Measurements from ENCODE around the gene PRKCE.

DNA sequence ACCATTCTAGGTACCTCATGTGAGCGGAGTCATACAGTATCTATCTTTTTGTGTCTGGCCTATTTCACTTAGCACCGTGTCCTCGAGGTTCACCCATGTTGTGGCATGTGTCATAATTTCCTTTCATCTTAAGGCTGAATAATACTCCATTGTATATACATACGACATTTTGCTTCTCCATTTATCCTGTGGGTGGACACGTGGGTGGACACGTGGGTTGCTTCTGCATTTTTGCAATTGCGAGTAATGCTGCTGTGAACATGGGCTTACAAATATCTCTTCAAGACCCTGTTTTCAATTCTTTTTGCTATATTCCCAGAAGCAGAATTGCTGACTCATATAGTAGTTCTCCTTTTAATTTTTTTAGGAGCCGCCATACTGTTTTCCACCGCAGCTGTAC lies 402.1 kb downstream of the PRKCE start:
- TF ChIP-seq, protein P1, sequence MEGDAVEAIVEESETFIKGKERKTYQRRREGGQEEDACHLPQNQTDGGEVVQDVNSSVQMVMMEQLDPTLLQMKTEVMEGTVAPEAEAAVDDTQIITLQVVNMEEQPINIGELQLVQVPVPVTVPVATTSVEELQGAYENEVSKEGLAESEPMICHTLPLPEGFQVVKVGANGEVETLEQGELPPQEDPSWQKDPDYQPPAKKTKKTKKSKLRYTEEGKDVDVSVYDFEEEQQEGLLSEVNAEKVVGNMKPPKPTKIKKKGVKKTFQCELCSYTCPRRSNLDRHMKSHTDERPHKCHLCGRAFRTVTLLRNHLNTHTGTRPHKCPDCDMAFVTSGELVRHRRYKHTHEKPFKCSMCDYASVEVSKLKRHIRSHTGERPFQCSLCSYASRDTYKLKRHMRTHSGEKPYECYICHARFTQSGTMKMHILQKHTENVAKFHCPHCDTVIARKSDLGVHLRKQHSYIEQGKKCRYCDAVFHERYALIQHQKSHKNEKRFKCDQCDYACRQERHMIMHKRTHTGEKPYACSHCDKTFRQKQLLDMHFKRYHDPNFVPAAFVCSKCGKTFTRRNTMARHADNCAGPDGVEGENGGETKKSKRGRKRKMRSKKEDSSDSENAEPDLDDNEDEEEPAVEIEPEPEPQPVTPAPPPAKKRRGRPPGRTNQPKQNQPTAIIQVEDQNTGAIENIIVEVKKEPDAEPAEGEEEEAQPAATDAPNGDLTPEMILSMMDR (IDR thresholded peaks at IDR 0.05), result no peak
- TF ChIP-seq POLR2AphosphoS5 (IDR thresholded peaks at IDR 0.05) (no peak), POLR2A (IDR thresholded peaks at IDR 0.05) (no peak)
